SK-N-SH treated with all-trans-retinoic acid at 6 μM for 48 hours (cell line): ENCODE results near the gene PTPRO.

Experiments
- CREB5 ChIP-seq: fragments of 250-450 bp; sonication (Bioruptor Pico); IDR thresholded peaks from 2 replicates; pipeline ENCODE4 v1.5.1; 2020; ENCODE audit warnings: low read depth, mild to moderate bottlenecking, moderate library complexity
- CSDC2 ChIP-seq: fragments of 250-450 bp; sonication (Bioruptor Pico); IDR thresholded peaks from 2 replicates; pipeline ENCODE4 v1.5.0; 2020; ENCODE audit warnings: mild to moderate bottlenecking, moderate library complexity
- ISL1 ChIP-seq: fragments of 250-450 bp; sonication (Bioruptor Pico); IDR thresholded peaks from 2 replicates; pipeline ENCODE4 v2.1.2; 2022; ENCODE audit warnings: mild to moderate bottlenecking, moderate library complexity
- OSR1 ChIP-seq: fragments of 250-450 bp; sonication (Bioruptor Pico); IDR thresholded peaks from 2 replicates; pipeline ENCODE4 v1.8.0; 2022; ENCODE audit warnings: moderate library complexity, mild to moderate bottlenecking, inconsistent platforms
- TCF4 ChIP-seq: fragments of 250-450 bp; sonication (Bioruptor Pico); IDR thresholded peaks from 2 replicates; pipeline ENCODE4 v1.8.0; 2021; ENCODE audit warnings: mild to moderate bottlenecking, moderate library complexity, borderline replicate concordance
- TSHZ2 ChIP-seq: fragments of 250-450 bp; sonication (Bioruptor Pico); IDR thresholded peaks from 2 replicates; pipeline ENCODE4 v1.5.0; 2020; ENCODE audit warnings: mild to moderate bottlenecking, moderate library complexity
- ZC3H10 ChIP-seq: fragments of 250-450 bp; sonication (Bioruptor Pico); IDR thresholded peaks from 2 replicates; pipeline ENCODE4 v1.5.1; 2021; ENCODE audit warnings: mild to moderate bottlenecking, moderate library complexity
- ZFP3 ChIP-seq: fragments of 250-450 bp; sonication (Bioruptor Pico); IDR thresholded peaks from 2 replicates; pipeline ENCODE4 v1.5.0; 2020; ENCODE audit warnings: mild to moderate bottlenecking, moderate library complexity
- ZNF8 ChIP-seq: fragments of 450-650 bp; formaldehyde crosslinking; IDR thresholded peaks from 2 replicates; pipeline ENCODE4 v1.5.0; 2020; ENCODE audit warnings: mild to moderate bottlenecking, moderate library complexity
- TF ChIP-seq, protein P1 (sequence below): fragments of 250-450 bp; sonication (Bioruptor Pico); IDR thresholded peaks from 2 replicates; pipeline ENCODE4 v1.8.0; 2020; ENCODE audit warnings: mild to moderate bottlenecking, moderate library complexity, borderline replicate concordance

- TF ChIP-seq TCF4 (CRISPR knock-in tag): no peak
- TF ChIP-seq, protein P1, sequence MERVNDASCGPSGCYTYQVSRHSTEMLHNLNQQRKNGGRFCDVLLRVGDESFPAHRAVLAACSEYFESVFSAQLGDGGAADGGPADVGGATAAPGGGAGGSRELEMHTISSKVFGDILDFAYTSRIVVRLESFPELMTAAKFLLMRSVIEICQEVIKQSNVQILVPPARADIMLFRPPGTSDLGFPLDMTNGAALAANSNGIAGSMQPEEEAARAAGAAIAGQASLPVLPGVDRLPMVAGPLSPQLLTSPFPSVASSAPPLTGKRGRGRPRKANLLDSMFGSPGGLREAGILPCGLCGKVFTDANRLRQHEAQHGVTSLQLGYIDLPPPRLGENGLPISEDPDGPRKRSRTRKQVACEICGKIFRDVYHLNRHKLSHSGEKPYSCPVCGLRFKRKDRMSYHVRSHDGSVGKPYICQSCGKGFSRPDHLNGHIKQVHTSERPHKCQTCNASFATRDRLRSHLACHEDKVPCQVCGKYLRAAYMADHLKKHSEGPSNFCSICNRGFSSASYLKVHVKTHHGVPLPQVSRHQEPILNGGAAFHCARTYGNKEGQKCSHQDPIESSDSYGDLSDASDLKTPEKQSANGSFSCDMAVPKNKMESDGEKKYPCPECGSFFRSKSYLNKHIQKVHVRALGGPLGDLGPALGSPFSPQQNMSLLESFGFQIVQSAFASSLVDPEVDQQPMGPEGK (CRISPR knock-in tag): no peak
- TF ChIP-seq ZC3H10 (CRISPR knock-in tag): no peak
- no peak for TF ChIP-seq TSHZ2 (CRISPR knock-in tag)
- no peak for TF ChIP-seq ZFP3 (CRISPR knock-in tag)
- TF ChIP-seq OSR1 (CRISPR knock-in tag): no peak
- no peak for TF ChIP-seq CREB5 (CRISPR knock-in tag)
- no peak for TF ChIP-seq ZNF8
- no peak for TF ChIP-seq CSDC2 (CRISPR knock-in tag)
- no peak for TF ChIP-seq ISL1 (CRISPR knock-in tag)
These were observed 11.9 kb downstream of the PTPRO start for GRCh38 chr12:15334225-15334624.
